Measurements from ENCODE around the gene EID2B. TPM values are rescaled to one million over a fixed set of nuclear protein-coding genes. Genes with fewer than 3 reads are reported as not detected.
A peak's percentile ranks its signal among the peaks of the same experiment; 100 is the strongest.

EID2B gene
- total RNA-seq, 2 experiments from 2014 or later = 3.0 TPM

GRCh38 chr19:39518975-39519374, 13.7 kb downstream of the EID2B start:
- Mint-ChIP-seq H3K36me3 (ENCODE audit: low read depth) (no peaks in the 10 kb centered on the region), H3K27ac (no peak overlapping the region), H3K27me3 (peaks cover 28% of the 10 kb centered on the region), H3K9me3 (no peaks in the 10 kb centered on the region), H3K4me1 (ENCODE audit: low read depth) (peaks cover 14% of the 10 kb centered on the region), H3K4me3 (no peak overlapping the region)
- intact Hi-C loops (cut with micrococcal nuclease) = no loop called here
- DNase-seq = no peak
- CTCF ChIA-PET = interaction anchor here (1.9 to 2.5 kb wide), 2 partner anchors 14 to 16 kb away, joined by 6 to 12 read pairs; partner anchors contain the start of gene EID2B
- no peak for ATAC-seq
- TF ChIP-seq CTCF (IDR thresholded peaks at IDR 0.05) = no peak
- POLR2A ChIA-PET = interaction anchor here (1.1 kb wide), 1 partner anchor 86 kb away, joined by 3 read pairs; no protein-coding TSS in a partner anchor

- H3K9me3 Mint-ChIP-seq = no peaks in the 10 kb centered on the region
- peaks cover 32% of the 10 kb centered on the region for H3K27me3 Mint-ChIP-seq
- H3K36me3 Mint-ChIP-seq (ENCODE audit: low read depth) = no peaks in the 10 kb centered on the region
- DNase-seq (no peak), ATAC-seq (no peak)
- no peak for TF ChIP-seq CTCF (IDR thresholded peaks at IDR 0.05)
- peaks cover 14% of the 10 kb centered on the region for H3K4me1 Mint-ChIP-seq (ENCODE audit: low read depth)
- H3K27ac Mint-ChIP-seq = no peak overlapping the region
- POLR2A ChIA-PET = no interaction called here
- no peak overlapping the region for H3K4me3 Mint-ChIP-seq
- CTCF ChIA-PET = interaction anchor here (1.9 to 2.5 kb wide), 2 partner anchors 14 to 15 kb away, joined by 6 to 12 read pairs; partner anchors contain the start of gene EID2B
- intact Hi-C loops (cut with micrococcal nuclease) = no loop called here
Measured at GRCh38 chr19:39518458-39518857, 14.2 kb downstream of the EID2B start.

GRCh38 chr19:39517432-39517831, 15.2 kb downstream of the EID2B start:
- H3K36me3 Mint-ChIP-seq (ENCODE audit: low read depth) = no peaks in the 10 kb centered on the region
- CTCF ChIA-PET = interaction anchor here (1.9 kb wide), 1 partner anchor 14 kb away, joined by 6 read pairs; no protein-coding TSS in a partner anchor
- H3K9me3 Mint-ChIP-seq = no peaks in the 10 kb centered on the region
- POLR2A ChIA-PET = interaction anchor here (0.7 kb wide), 2 partner anchors 82 to 115 kb away, joined by 3 to 5 read pairs; partner anchors contain the start of gene RPS16
- no peak overlapping the region for H3K4me3 Mint-ChIP-seq
- peaks cover 35% of the 10 kb centered on the region for H3K27me3 Mint-ChIP-seq
- peaks cover 14% of the 10 kb centered on the region for H3K4me1 Mint-ChIP-seq (ENCODE audit: low read depth)
- ATAC-seq = no peak
- intact Hi-C loops (cut with micrococcal nuclease) = no loop called here
- no peak overlapping the region for H3K27ac Mint-ChIP-seq
- no peak for TF ChIP-seq CTCF (IDR thresholded peaks at IDR 0.05)
- no peak for DNase-seq

- H3K4me3 Mint-ChIP-seq = no peak overlapping the region
- ChIA-PET CTCF (interaction anchor here (0.7 to 2.4 kb wide), 3 partner anchors 13 to 36 kb away, joined by 3 to 15 read pairs (median 4); partner anchors contain the start of gene EID2B), POLR2A (no interaction called here)
- TF ChIP-seq CTCF (IDR thresholded peaks at IDR 0.05) = no peak
- intact Hi-C loops (cut with micrococcal nuclease) = no loop called here
- peaks cover 2% of the 10 kb centered on the region for H3K36me3 Mint-ChIP-seq (ENCODE audit: low read depth)
- H3K27me3 Mint-ChIP-seq = peaks cover 40% of the 10 kb centered on the region
- DNase-seq (no peak), ATAC-seq (no peak)
- H3K4me1 Mint-ChIP-seq (ENCODE audit: low read depth) = peaks cover 11% of the 10 kb centered on the region
- H3K9me3 Mint-ChIP-seq = no peaks in the 10 kb centered on the region
- no peak overlapping the region for H3K27ac Mint-ChIP-seq
Measured at GRCh38 chr19:39516270-39516669, 16.4 kb downstream of the EID2B start.

GRCh38 chr19:39515551-39516191, 17.0 kb downstream of the EID2B start:
- peaks cover 8% of the 10 kb centered on the region for H3K4me1 Mint-ChIP-seq (ENCODE audit: low read depth)
- ATAC-seq = no peak
- peak; percentile 29 for DNase-seq
- ChIA-PET POLR2A (no interaction called here), CTCF (interaction anchor here (0.7 to 2.4 kb wide), 3 partner anchors 13 to 21 kb away, joined by 3 to 15 read pairs (median 4); partner anchors contain the start of gene EID2B)
- H3K27ac Mint-ChIP-seq = no peak overlapping the region
- no peak for TF ChIP-seq CTCF (IDR thresholded peaks at IDR 0.05)
- H3K4me3 Mint-ChIP-seq = peak overlapping the region; percentile 60
- no peaks in the 10 kb centered on the region for H3K9me3 Mint-ChIP-seq
- intact Hi-C loops (cut with micrococcal nuclease) = no loop called here
- peaks cover 40% of the 10 kb centered on the region for H3K27me3 Mint-ChIP-seq
- H3K36me3 Mint-ChIP-seq (ENCODE audit: low read depth) = peaks cover 2% of the 10 kb centered on the region
